ENCODE measurements around the gene FAHD2B.
"Not testable (repeated sequence)": the region's sequence is repeated elsewhere in the genome, so short reads cannot be mapped to it uniquely, and the experiment has no call there.

- not testable (repeated sequence) for TF ChIP-seq RFX5 (IDR thresholded peaks at IDR 0.05; ENCODE audit: low read depth, low read length); POLR2A (IDR thresholded peaks at IDR 0.05; ENCODE audit: low read depth, low read length); FOS (IDR thresholded peaks at IDR 0.05; ENCODE audit: low read depth, low read length); MXI1 (IDR thresholded peaks at IDR 0.05; ENCODE audit: borderline replicate concordance, low read depth, low read length); CEBPB (IDR thresholded peaks at IDR 0.05; ENCODE audit: low read depth, low read length); SMC3 (IDR thresholded peaks at IDR 0.05; ENCODE audit: low read depth, low read length); USF2 (IDR thresholded peaks at IDR 0.05; ENCODE audit: low read depth, low read length); RCOR1 (IDR thresholded peaks at IDR 0.05; ENCODE audit: insufficient replicate concordance, low read length); BHLHE40 (IDR thresholded peaks at IDR 0.05; ENCODE audit: low read depth, low read length); MAZ (IDR thresholded peaks at IDR 0.05; ENCODE audit: borderline replicate concordance, low read depth, low read length)
- TF ChIP-seq, protein P1, sequence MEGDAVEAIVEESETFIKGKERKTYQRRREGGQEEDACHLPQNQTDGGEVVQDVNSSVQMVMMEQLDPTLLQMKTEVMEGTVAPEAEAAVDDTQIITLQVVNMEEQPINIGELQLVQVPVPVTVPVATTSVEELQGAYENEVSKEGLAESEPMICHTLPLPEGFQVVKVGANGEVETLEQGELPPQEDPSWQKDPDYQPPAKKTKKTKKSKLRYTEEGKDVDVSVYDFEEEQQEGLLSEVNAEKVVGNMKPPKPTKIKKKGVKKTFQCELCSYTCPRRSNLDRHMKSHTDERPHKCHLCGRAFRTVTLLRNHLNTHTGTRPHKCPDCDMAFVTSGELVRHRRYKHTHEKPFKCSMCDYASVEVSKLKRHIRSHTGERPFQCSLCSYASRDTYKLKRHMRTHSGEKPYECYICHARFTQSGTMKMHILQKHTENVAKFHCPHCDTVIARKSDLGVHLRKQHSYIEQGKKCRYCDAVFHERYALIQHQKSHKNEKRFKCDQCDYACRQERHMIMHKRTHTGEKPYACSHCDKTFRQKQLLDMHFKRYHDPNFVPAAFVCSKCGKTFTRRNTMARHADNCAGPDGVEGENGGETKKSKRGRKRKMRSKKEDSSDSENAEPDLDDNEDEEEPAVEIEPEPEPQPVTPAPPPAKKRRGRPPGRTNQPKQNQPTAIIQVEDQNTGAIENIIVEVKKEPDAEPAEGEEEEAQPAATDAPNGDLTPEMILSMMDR (conservative IDR thresholded peaks at IDR 0.05; ENCODE audit: low read depth, low read length), result not testable (repeated sequence)
- TF ChIP-seq, protein P2, sequence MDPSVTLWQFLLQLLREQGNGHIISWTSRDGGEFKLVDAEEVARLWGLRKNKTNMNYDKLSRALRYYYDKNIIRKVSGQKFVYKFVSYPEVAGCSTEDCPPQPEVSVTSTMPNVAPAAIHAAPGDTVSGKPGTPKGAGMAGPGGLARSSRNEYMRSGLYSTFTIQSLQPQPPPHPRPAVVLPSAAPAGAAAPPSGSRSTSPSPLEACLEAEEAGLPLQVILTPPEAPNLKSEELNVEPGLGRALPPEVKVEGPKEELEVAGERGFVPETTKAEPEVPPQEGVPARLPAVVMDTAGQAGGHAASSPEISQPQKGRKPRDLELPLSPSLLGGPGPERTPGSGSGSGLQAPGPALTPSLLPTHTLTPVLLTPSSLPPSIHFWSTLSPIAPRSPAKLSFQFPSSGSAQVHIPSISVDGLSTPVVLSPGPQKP (IDR thresholded peaks at IDR 0.05; ENCODE audit: borderline replicate concordance, low read depth, low read length), result not testable (repeated sequence)
These were observed 11.2 kb downstream of the FAHD2B start for GRCh38 chr2:97083516-97083915.
